Mesenchymal stem cell (in vitro differentiated cells and primary cell): ENCODE results near the gene PANX1.

Experiments used
- DNase-seq: peaks from one replicate; pipeline ENCODE4 v3.0.0-alpha.2; 2013
- H2AFZ ChIP-seq: one replicate; pipeline ENCODE4 v1.6.1; 2013; ENCODE audit warnings: low read depth, mild to moderate bottlenecking, control low read depth, inconsistent platforms, low read length, moderate library complexity
- H2AK5ac ChIP-seq: 2 replicates; pipeline ENCODE4 v1.6.1; 2013; ENCODE audit warnings: low read length, moderate library complexity, mild to moderate bottlenecking, inconsistent platforms; ENCODE audit not compliant: severe bottlenecking
- H2BK120ac ChIP-seq: one replicate; pipeline ENCODE4 v1.6.1; 2013; ENCODE audit warnings: low read depth, mild to moderate bottlenecking, inconsistent platforms, low read length, moderate library complexity
- H2BK12ac ChIP-seq, 2 experiments: one replicate each; pipeline ENCODE4 v1.6.1; 2013; ENCODE audit warnings: inconsistent platforms in 2 of 2, low read length in 2 of 2, mild to moderate bottlenecking in 2 of 2, moderate library complexity in 2 of 2, control low read depth in 1 of 2
- H2BK15ac ChIP-seq: one replicate; pipeline ENCODE4 v1.6.1; 2013; ENCODE audit warnings: mild to moderate bottlenecking, low read depth, inconsistent platforms; ENCODE audit not compliant: poor library complexity, severe bottlenecking
- H2BK5ac ChIP-seq: 2 replicates; pipeline ENCODE4 v1.6.1; 2013; ENCODE audit warnings: low read depth, mild to moderate bottlenecking, low read length, control low read depth, inconsistent platforms; ENCODE audit not compliant: poor library complexity, severe bottlenecking
- H3K14ac ChIP-seq, 2 experiments: one replicate each; pipeline ENCODE4 v1.6.1; 2013; ENCODE audit warnings: inconsistent platforms in 2 of 2, low read length in 2 of 2, control low read depth in 1 of 2, mild to moderate bottlenecking in 1 of 2, moderate library complexity in 1 of 2
- H3K18ac ChIP-seq, 2 experiments: one replicate each; pipeline ENCODE4 v1.6.1; 2013; ENCODE audit warnings: inconsistent platforms in 2 of 2, low read length in 2 of 2, control low read depth in 1 of 2, low read depth in 1 of 2, mild to moderate bottlenecking in 1 of 2
- H3K23ac ChIP-seq, 2 experiments: one replicate each; pipeline ENCODE4 v1.6.1; 2013; ENCODE audit warnings: inconsistent platforms in 2 of 2, low read length in 2 of 2, mild to moderate bottlenecking in 2 of 2, moderate library complexity in 2 of 2, control low read depth in 1 of 2
- H3K27ac ChIP-seq: 2 replicates; pipeline ENCODE4 v1.5.1; 2013; ENCODE audit warnings: mild to moderate bottlenecking, moderate library complexity, low read length, control low read depth, inconsistent platforms; ENCODE audit not compliant: poor library complexity, severe bottlenecking
- H3K27me3 ChIP-seq, 2 experiments: 2 replicates each; pipeline versions ENCODE4 v1.6.1 to v1.7.0; 2013; ENCODE audit warnings: low read length in 2 of 2, mild to moderate bottlenecking in 2 of 2, moderate library complexity in 2 of 2, control low read depth in 1 of 2, inconsistent platforms in 1 of 2; ENCODE audit not compliant: control insufficient read depth in 1 of 2, insufficient read depth in 1 of 2
- H3K36me3 ChIP-seq, 2 experiments: 2 replicates each; pipeline versions ENCODE4 v1.6.1 to v1.7.0; 2013; ENCODE audit warnings: low read length in 2 of 2, control low read depth in 1 of 2, inconsistent platforms in 1 of 2, low read depth in 1 of 2, mild to moderate bottlenecking in 1 of 2; ENCODE audit not compliant: insufficient read depth in 2 of 2, control insufficient read depth in 1 of 2
- H3K4ac ChIP-seq, 2 experiments: one replicate each; pipeline ENCODE4 v1.6.1; 2013; ENCODE audit warnings: inconsistent platforms in 2 of 2, low read length in 2 of 2, mild to moderate bottlenecking in 2 of 2, moderate library complexity in 2 of 2, control low read depth in 1 of 2, low read depth in 1 of 2
- H3K4me1 ChIP-seq: 2 replicates; pipeline ENCODE4 v1.6.1; 2013; ENCODE audit warnings: low read depth, low read length, control low read depth; ENCODE audit not compliant: control insufficient read depth, insufficient read depth
- H3K4me2 ChIP-seq: 2 replicates; pipeline ENCODE4 v1.6.1; 2013; ENCODE audit warnings: low read length, mild to moderate bottlenecking, inconsistent platforms; ENCODE audit not compliant: poor library complexity, severe bottlenecking
- H3K4me3 ChIP-seq, 2 experiments: 2 replicates each; pipeline versions ENCODE4 v1.5.1 to v1.7.0; 2013; ENCODE audit warnings: low read length in 2 of 2, mild to moderate bottlenecking in 2 of 2, control low read depth in 1 of 2, low read depth in 1 of 2; ENCODE audit not compliant: insufficient read depth in 1 of 2
- H3K79me1 ChIP-seq: replicated peaks from 2 replicates; pipeline ENCODE4 v1.6.1; 2013; ENCODE audit warnings: mild to moderate bottlenecking, control low read depth, low read length, inconsistent platforms; ENCODE audit not compliant: poor library complexity, severe bottlenecking
- H3K9ac ChIP-seq: 2 replicates; pipeline ENCODE4 v1.7.0; 2013; ENCODE audit warnings: mild to moderate bottlenecking, low read length, moderate library complexity
- H3K9me3 ChIP-seq: 2 replicates; pipeline ENCODE4 v1.7.0; 2013; ENCODE audit warnings: mild to moderate bottlenecking, low read length; ENCODE audit not compliant: control insufficient read depth
- H4K8ac ChIP-seq: one replicate; pipeline ENCODE4 v1.6.1; 2013; ENCODE audit warnings: inconsistent platforms, mild to moderate bottlenecking, low read length, moderate library complexity
- H4K91ac ChIP-seq: one replicate; pipeline ENCODE4 v1.6.1; 2013; ENCODE audit warnings: mild to moderate bottlenecking, low read length, inconsistent platforms
- WGBS: methylation state at CpG from one replicate; pipeline ENCODE4 v1.1.7; 2013; ENCODE audit warnings: mixed read lengths; 5-methylcytosine and 5-hydroxymethylcytosine counted together

PANX1 gene

DNA sequence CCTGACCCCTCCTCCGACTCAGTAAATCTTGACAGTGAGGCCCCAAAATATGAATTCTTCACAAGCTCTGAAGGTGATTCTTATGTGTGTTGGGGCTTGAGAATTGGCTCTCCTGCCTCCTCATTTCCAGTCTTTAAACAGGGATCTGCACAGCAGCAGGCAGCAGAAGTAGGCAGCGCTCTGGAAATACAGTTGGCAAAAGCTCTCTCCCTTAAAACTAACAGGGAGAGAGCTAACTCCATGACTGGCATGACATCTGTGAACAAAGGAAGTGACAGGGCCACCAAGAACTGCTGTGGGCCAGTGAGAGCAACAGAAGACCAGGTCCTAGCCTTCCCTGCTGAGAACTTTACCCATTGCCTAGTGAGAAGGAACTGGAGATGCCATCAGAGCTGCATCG, 70.1 kb downstream of the PANX1 start:
- no peak overlapping the region for H3K4ac ChIP-seq
- H2AK5ac ChIP-seq: no peak overlapping the region
- no peak overlapping the region for H3K18ac ChIP-seq
- H3K4me3 ChIP-seq: no peak overlapping the region
- no peak overlapping the region for H3K4me2 ChIP-seq
- H2AFZ ChIP-seq: no peak overlapping the region
- H3K4me1 ChIP-seq: peaks cover 8% of the 10 kb centered on the region
- H3K27me3 ChIP-seq: no peaks in the 10 kb centered on the region
- H2BK12ac ChIP-seq: no peak overlapping the region
- WGBS: 100% methylated on average over 2 of the region's 3 CpGs
- H3K79me1 ChIP-seq: no peaks in the 10 kb centered on the region
- H2BK5ac ChIP-seq: no peak overlapping the region
- no peak overlapping the region for H4K91ac ChIP-seq
- DNase-seq: no peak
- no peaks in the 10 kb centered on the region for H3K9me3 ChIP-seq
- H3K9ac ChIP-seq: no peak overlapping the region
- H2BK120ac ChIP-seq: no peak overlapping the region
- no peak overlapping the region for H4K8ac ChIP-seq
- H3K23ac ChIP-seq: no peak overlapping the region
- H3K27ac ChIP-seq: no peak overlapping the region
- H3K36me3 ChIP-seq: no peaks in the 10 kb centered on the region
- H3K14ac ChIP-seq: no peak overlapping the region
- H2BK15ac ChIP-seq: no peak overlapping the region

DNA sequence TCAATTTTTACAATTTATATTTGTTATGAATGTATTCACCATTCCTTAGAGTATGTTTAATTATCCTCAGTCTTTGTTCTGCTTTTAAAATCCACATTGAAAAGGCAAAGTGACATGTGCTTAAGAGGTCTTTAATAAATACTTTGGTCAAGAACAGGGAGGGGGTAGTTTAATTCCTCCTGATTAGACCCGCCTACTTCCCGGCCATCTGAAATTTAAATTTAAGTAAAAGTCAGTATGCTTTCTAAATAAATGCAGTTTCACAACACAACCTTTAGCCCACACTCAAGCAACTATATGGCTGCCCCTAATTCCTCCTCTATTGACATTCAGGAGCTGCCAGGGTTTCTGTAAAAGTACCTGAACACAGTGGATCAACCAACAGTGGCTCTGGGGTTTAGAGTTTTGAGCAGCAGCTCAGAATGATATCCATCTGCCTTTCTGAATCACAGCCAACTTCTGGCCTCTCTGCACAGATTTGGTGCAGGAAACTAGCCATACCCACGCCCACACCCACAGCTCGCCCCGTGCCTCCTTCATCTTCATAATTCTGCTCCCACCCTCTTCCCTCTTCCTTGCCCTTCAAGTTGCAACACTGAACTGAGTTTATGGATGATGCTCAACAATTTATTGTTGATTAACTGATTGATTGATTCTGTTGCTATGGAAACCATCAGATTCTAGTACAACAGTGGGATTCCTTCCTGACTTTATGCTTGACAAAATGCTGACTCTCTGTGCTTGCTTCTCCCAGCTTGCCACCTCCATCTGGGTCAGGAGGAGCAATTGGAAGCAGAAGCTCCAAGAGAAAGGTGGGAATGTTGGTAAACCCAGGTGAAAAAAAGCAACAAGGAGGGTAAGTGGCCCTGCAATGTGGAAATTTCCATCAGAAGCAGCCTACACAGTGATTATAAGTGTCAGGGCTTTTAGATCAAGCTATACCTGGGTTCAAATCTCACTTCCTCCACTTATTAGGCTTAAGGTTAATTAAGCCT, 70.8 kb downstream of the PANX1 start:
- Histone ChIP-seq H2BK12ac (no peak overlapping the region), H3K27me3 (no peaks in the 10 kb centered on the region), H3K9me3 (no peaks in the 10 kb centered on the region), H2BK15ac (no peak overlapping the region), H3K4me1 (peaks cover 8% of the 10 kb centered on the region), H3K4me3 (no peak overlapping the region), H3K18ac (no peak overlapping the region), H3K14ac (no peak overlapping the region), H2BK120ac (no peak overlapping the region), H3K36me3 (no peaks in the 10 kb centered on the region), H2AK5ac (no peak overlapping the region), H2BK5ac (no peak overlapping the region), H4K8ac (no peak overlapping the region), H3K27ac (no peak overlapping the region), H3K23ac (no peak overlapping the region), H3K4ac (no peak overlapping the region), H3K9ac (no peak overlapping the region), H3K79me1 (no peaks in the 10 kb centered on the region), H2AFZ (no peak overlapping the region), H4K91ac (no peak overlapping the region), H3K4me2 (no peak overlapping the region)
- no peak for DNase-seq
- 77% methylated on average over 3 of the region's 5 CpGs for WGBS

DNA sequence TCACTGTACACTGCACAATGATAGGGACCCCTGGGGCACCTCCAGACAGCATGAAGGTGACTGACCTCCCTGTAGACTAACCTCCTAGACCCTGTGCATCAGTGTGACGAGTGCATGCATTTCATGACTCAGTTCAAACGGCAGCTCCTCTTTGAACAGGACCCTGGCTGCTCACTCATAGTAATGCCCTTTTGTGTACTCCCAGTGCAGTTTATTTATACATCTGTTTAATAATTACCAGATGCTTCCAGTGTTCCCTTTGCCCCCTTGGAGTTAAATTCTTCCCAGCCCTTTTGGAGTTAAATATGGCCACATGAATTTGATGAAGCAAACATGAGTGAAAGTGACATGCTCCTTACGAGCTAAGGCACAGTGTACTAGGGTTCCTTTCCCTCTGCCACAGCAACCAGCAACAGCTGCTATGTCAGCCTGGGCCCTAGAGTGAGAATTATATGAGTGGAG, 72.4 kb downstream of the PANX1 start:
- Histone ChIP-seq H3K27ac (peak overlapping the region; percentile 37), H3K23ac (no peak overlapping the region), H2BK5ac (no peak overlapping the region), H3K79me1 (no peaks in the 10 kb centered on the region), H3K4me2 (peak overlapping the region; percentile 42), H4K91ac (no peak overlapping the region), H4K8ac (no peak overlapping the region), H2BK15ac (no peak overlapping the region), H3K9me3 (no peaks in the 10 kb centered on the region), H2AFZ (no peak overlapping the region), H3K4ac (no peak overlapping the region), H3K4me3 (no peak overlapping the region), H3K36me3 (no peaks in the 10 kb centered on the region), H3K27me3 (no peaks in the 10 kb centered on the region), H2BK12ac (no peak overlapping the region), H3K4me1 (peaks cover 8% of the 10 kb centered on the region), H2BK120ac (no peak overlapping the region), H3K14ac (peak overlapping the region in 1 of 2 experiments; percentile 53), H3K9ac (peak overlapping the region; percentile 32), H2AK5ac (no peak overlapping the region), H3K18ac (peak overlapping the region in 1 of 2 experiments; percentile 34)
- peak; percentile 65 for DNase-seq
- whole genome bisulfite sequencing: 24% methylated on average over 3 of the region's 3 CpGs

DNA sequence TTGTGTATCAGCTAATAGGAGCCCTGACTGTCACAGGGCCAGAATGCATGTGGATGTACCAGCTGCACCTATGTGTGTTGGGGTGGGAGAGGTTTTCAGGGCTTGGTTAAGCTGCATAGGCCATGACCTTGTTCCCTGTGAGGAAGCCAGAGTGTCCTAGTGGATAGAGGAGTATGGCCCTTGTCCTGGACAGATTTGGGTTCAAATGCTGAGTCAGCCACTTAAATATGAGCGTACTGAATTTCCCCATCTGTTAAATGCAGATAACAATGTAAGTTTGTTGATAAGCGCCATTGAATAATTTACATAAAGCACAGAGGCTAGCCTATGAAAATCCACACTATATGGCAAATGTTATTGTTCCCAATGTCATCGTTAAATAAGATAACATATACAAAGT, 74.4 kb downstream of the PANX1 start:
- Histone ChIP-seq H2AFZ (no peak overlapping the region), H2BK15ac (no peak overlapping the region), H4K91ac (no peak overlapping the region), H2BK120ac (no peak overlapping the region), H3K27me3 (no peaks in the 10 kb centered on the region), H3K9me3 (no peaks in the 10 kb centered on the region), H3K14ac (no peak overlapping the region), H3K4ac (no peak overlapping the region), H2BK5ac (no peak overlapping the region), H4K8ac (no peak overlapping the region), H2AK5ac (no peak overlapping the region), H3K4me2 (no peak overlapping the region), H3K18ac (no peak overlapping the region), H3K4me1 (peaks cover 8% of the 10 kb centered on the region), H3K9ac (no peak overlapping the region), H3K27ac (no peak overlapping the region), H3K79me1 (no peaks in the 10 kb centered on the region), H2BK12ac (no peak overlapping the region), H3K36me3 (no peaks in the 10 kb centered on the region), H3K4me3 (no peak overlapping the region), H3K23ac (no peak overlapping the region)
- no peak for DNase-seq
- WGBS: 100% methylated on average over 2 of the region's 3 CpGs
